GM18519 (cell line): ENCODE measurements around the gene SH3PXD2A.

Experiments
- ATAC-seq: cut with Tn5 transposase; IDR thresholded peaks from one replicate; pipeline ENCODE4 v1.9.1; 2021; ENCODE audit warnings: mild to moderate bottlenecking, moderate library complexity; ENCODE audit not compliant: unreplicated experiment, low FRiP score

Gene SH3PXD2A

GRCh38 chr10:103600956-103601569, 254.3 kb downstream of the SH3PXD2A start:
- no peak for ATAC-seq

- no peak for ATAC-seq
Observed at GRCh38 chr10:103600325-103600724, 255.1 kb downstream of the SH3PXD2A start.

DNA sequence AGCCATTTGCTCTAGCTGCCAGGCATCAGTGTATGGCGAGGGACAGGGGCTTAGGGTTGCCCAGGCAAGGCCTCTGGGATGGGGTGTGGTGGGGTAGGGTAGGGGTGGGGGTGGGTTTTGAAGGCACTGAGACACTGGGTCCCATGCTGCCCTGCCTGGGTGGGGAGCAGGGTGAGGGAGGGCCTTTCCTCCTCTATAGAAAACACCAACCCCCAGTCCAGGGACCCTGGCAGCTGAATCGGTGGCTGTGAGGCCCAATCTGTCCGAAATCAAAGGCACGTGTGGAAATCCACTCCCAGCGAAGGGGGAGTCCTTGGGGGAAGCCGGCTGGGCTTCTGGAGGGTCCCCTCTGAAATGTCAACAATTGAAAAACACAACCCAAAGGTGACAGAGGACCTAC, 255.5 kb downstream of the SH3PXD2A start:
- no peak for ATAC-seq

DNA sequence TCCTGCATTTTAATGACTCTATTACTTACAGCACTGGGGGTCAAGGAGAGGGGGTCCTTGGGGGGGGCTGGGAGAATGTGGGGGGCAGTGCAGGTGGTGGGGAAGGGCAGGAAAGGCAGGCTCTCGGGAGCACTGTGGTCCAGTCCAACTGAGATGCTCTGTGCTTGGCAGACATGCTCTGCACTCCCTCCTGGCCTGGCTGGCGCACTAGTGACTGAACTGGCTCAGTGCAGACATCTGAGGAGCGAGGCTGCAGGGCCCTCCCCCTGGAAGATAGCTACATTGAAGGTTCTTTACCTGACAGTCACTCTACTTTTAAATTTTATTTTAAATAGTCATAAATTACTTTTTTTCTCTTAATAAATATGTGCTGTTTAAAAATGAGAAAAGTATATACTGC, 256.2 kb downstream of the SH3PXD2A start:
- no peak for ATAC-seq

GRCh38 chr10:103598654-103599115, 256.7 kb downstream of the SH3PXD2A start:
- ATAC-seq, result no peak

GRCh38 chr10:103597003-103597402, 258.4 kb downstream of the SH3PXD2A start:
- no peak for ATAC-seq

- ATAC-seq, result no peak
Observed at GRCh38 chr10:103595933-103596726, 259.2 kb downstream of the SH3PXD2A start.

DNA sequence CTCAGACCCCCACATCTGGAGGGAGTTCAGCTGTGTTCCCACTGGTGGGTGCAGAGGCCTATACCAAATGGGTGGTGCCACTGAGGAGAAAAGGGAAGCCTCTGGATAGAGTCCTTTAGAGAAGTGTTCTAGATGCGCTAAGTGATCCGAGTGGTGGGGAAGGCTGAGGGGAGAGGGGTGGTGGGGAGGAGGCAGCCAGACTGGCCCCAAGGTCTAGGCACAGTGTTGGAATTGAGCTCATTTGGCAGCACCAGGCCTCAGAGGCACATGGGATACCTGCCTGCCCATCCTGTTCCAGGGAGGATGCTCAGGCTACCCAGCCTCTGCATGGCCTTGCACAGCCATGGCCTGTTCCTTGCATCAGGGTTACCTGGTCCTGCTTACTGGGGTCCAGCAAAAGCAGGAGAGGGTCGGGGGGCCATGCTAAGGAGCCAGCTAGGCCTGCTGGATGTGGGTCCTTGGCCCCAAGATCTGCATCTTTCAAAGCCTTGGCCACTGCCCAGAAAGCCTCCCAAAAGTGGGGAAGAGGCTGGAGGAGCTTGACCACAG, 262.3 kb downstream of the SH3PXD2A start:
- ATAC-seq, result no peak

- no peak for ATAC-seq
Observed at GRCh38 chr10:103592186-103593021, 263.0 kb downstream of the SH3PXD2A start.

- no peak for ATAC-seq
Observed at GRCh38 chr10:103590744-103591291, 264.6 kb downstream of the SH3PXD2A start.

GRCh38 chr10:103590060-103590459, 265.3 kb downstream of the SH3PXD2A start:
- ATAC-seq, result no peak

- no peak for ATAC-seq
Observed at GRCh38 chr10:103589074-103589630, 266.2 kb downstream of the SH3PXD2A start.

DNA sequence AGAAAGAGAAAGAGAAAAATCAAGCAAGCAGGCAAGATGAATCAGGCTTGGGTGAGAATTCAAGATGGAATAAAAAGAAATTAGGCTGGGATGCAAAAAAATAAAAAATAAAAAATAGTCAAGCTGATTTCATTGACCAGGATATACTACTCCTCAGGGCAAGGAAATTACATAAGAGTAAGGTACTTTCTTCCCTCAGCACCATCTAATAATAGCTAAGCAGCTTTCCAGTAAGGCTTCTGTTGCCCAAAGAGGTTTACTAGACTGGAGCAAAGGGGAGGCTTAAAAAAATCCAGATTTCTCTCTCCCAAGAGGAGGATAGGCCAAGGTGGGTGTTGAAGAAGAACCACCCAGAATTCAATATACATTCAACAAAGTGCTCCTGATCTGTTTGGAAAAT, 268.3 kb downstream of the SH3PXD2A start:
- no peak for ATAC-seq

- ATAC-seq, result no peak
Observed at GRCh38 chr10:103585011-103585405, 270.4 kb downstream of the SH3PXD2A start.

- no peak for ATAC-seq
Observed at GRCh38 chr10:103584216-103585010, 271.0 kb downstream of the SH3PXD2A start.

DNA sequence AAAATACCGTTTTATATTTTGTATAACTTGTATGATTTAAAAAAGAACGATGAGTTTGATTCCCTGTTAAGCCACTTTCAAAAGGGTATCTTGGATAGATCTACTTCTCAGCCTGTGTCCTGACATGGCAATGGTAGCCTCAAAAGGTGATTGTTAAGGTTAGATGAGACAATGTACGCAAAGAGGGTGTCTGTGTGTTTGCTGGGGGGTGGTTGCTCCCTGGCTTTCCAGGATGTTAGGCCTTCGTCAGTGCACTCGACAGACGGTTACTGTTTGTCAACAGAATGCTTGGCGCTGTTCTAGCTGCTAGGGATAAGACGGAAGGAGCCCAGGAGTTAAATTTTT, 271.5 kb downstream of the SH3PXD2A start:
- no peak for ATAC-seq

- no peak for ATAC-seq
Observed at GRCh38 chr10:103582331-103583123, 272.8 kb downstream of the SH3PXD2A start.

DNA sequence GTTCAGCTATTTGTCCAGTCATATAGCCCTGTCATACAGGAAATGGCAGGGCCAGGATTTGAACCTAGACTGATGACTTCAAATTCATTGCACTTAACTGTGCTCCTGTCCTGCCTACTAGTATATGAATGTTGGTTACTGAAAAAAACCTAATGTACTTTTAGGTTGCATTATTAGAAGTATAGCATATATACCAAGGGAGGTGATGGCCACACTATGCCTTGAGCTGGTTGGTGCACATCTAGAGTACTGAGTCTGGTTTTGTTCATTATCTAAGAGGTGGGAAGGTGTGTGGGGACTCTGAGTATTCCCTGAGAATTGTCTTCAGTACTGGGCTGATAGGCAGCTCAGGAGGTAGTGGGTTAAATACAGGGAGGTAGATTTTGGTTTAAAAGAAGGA, 273.9 kb downstream of the SH3PXD2A start:
- no peak for ATAC-seq

- no peak for ATAC-seq
Observed at GRCh38 chr10:103580430-103580829, 274.9 kb downstream of the SH3PXD2A start.
